Activated CD4-positive, alpha-beta T cell treated with anti-CD3 and anti-CD28 coated beads for 24 hours (primary cell): ENCODE data around the gene SPPL2B.
"Not testable (repeated sequence)": the region's sequence is repeated elsewhere in the genome, so short reads cannot be mapped to it uniquely, and the experiment has no call there.

Experiments used
- DNase-seq, 2 donors: peaks; one replicate each; pipeline ENCODE4 v3.0.0-alpha.2; 2020; ENCODE audit warnings: low read depth in 2 of 2

Gene SPPL2B

DNA sequence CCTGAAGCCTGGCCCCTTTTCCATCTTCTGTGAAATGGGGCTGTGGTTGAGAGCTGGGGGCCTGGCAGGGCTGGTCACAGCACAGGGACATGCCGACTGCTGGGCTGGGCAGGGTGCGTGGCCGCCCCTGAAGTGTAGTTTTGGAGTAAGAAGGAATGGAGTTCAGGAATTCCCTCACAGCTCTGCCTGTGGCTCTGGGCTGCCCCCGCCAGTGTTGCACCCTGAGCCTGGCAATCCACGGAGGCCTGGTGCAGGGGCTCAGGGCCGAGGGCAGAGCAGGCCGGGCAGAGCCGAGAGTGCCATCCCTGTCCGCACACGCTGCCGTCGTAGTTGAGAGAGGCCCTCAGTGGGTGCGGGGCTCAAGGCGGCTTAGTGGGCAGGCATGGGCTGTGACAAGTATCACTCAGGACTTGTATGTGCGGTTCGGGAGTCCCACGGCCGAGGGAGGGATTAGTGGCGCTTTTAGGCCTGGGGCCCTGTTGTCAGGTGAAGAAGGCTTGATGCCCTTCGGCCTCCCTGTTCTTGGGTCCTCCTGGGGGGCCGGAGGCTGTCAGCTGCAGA lies 9.7 kb downstream of the SPPL2B start:
- no peak for DNase-seq

DNA sequence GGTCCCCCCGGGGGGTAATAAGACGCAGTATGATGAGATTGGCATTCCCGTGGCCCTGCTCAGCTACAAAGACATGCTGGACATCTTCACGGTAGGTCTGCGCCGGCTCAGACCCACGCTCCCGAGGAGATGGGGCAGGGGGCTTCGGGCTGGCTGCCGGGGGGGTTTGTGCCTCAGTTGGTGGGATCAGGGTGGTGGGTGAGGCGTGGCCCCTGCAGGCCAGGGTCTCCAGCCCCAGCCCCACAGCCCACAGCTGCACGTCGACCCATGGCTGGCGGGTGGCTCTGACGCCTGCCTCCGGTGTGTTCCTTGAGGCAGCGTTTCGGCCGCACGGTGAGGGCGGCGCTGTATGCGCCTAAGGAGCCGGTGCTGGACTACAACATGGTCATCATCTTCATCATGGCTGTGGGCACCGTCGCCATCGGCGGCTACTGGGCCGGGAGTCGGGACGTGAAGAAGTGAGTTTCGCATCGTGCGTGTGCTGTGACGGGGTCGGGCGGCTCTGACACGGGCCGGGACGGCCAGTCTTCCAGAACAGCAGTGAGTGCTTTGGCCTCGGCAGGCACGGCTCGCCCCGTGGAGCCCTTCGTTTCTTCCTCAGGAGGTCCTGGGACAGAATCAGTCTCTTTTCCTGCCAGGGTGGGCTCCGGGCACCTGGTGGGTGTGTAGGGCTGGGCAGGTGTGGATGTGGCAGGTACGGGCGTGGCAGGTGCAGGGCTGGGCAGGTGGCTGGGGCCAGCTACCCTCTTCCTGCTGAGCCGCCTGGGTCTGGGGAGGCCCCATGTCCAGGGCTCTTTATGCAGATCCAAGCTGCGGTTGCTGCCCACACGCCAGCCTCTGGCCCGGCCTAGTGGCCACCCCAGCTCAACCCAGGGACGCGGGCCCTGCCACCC lies 10.5 kb downstream of the SPPL2B start:
- no peak for DNase-seq

DNA sequence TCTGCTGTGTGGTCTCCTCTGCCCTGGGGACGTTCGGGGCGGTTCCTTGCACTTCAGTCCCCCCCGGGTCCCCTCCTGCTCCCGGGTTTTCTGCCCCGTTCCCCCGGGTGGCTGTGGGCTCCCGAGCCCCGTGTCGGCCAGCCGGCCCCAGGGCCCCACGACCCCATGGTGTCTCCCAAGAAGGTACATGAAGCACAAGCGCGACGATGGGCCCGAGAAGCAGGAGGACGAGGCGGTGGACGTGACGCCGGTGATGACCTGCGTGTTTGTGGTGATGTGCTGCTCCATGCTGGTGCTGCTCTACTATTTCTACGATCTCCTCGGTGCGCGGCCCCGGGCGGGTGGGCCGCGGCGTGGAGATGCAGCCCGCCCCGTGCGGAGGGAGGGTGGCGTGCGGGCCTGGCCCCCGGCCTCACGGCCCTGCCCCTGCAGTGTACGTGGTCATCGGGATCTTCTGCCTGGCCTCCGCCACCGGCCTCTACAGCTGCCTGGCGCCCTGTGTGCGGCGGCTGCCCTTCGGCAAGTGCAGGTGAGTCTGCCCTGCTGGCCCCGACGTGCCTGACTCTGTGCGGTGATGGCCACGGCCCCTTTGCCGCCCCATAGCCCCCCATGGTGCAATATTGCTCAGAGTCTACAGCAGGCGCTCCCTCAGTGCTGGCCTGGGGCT lies 11.3 kb downstream of the SPPL2B start:
- DNase-seq = no peak

DNA sequence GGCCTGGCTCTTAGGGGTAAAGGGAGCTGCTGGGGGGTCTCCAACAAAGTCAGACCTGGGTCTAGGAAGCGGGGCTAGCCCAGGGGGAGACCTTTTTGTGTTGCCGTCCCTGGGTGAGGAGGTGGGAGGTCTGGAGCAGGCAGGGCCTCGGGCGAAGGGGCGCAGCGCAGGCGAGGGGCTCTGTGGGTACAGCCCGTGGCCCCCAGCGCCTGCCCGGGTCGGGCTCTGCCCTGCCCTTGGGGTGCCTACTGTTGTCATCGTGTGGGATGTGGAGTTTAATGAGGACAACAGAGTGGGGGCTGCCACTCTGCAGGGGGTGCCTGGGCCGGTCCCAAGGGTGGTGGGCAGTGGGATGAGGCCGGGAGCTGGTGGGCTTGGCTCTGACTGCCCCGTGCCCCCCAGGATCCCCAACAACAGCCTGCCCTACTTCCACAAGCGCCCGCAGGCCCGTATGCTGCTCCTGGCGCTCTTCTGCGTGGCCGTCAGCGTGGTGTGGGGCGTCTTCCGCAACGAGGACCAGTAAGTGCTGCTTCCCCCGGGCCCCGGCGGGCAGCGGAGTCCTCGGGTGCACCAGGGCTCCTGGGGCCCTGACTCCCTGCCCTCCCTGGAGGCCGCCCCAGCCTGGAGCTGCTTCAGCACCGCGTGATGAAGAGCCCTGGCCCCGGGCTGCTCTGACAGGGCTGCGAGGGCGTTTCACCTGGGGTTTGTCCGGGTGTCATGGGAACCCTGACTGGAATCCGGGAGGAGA lies 12.2 kb downstream of the SPPL2B start:
- DNase-seq = no peak

DNA sequence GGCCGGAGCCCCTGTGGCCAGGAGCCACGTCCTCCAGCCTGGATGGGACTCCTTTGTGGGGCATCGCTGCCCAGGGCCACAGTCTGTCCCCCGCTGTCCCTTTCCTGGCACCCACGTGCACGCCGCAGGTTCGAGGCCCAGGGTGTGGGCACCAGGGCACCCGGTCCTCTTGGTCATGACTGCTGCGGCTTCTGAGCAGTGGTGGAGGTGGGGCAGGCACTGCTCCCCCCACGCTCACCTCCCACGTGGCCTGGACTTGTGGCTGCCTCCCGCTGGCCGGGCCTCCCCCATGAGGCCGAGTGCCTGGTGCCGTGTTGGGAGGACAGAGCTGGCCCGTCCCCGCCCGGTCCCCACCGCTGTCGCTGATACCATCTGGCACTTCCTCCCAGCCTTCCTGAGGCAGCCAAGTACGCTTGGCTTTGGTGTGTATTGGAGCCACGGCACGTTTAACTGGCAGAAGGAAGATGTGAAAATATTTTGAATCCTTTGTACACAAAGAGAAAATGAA lies 12.8 kb downstream of the SPPL2B start:
- DNase-seq = no peak

DNA sequence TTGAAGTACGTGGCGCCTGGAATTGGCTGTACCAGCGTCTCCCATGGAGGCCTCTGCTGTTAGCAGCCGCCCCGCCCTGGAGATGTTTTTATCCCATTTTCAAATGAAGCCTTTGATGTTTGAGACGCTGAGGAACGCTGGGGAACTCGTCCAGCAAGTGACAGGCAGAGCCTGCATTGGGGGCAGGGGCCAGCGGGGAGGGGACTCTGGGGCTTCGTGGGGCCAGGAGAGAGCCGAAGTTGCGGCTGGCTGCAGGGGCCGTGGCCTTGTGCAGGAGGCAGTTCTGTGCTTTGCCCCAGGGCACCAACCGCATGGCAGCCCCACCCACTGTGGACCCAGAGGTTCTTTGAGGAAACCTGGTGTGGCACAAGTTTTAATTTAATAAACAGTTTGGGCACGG lies 13.5 kb downstream of the SPPL2B start:
- no peak for DNase-seq

DNA sequence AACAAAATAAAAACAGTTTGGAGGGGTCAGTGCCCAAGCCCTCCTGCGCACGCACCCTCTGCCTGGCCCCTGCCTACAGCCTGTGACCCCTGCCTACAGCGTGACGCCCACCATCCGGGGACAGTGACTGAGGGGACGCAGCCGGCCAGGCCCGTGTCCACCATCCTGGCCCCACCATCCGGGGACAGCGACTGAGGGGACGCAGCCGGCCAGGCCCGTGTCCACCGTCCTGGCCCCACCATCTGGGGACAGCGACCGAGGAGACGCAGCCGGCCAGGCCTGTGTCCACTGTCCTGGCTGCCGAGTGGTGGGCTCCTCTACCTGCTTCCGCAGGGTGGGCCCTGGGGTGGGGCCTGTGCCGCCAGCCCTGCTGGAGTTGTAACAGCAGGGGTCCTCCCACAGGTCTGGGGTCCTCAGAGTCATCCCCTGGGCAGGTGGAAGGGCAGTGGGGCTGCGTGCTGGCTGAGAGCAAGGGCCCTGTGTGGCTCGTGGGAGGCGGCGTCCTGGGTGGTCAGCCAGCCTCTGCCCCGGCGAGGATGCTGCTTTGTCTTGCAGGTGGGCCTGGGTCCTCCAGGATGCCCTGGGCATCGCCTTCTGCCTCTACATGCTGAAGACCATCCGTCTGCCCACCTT lies 14.3 kb downstream of the SPPL2B start:
- DNase-seq = no peak

DNA sequence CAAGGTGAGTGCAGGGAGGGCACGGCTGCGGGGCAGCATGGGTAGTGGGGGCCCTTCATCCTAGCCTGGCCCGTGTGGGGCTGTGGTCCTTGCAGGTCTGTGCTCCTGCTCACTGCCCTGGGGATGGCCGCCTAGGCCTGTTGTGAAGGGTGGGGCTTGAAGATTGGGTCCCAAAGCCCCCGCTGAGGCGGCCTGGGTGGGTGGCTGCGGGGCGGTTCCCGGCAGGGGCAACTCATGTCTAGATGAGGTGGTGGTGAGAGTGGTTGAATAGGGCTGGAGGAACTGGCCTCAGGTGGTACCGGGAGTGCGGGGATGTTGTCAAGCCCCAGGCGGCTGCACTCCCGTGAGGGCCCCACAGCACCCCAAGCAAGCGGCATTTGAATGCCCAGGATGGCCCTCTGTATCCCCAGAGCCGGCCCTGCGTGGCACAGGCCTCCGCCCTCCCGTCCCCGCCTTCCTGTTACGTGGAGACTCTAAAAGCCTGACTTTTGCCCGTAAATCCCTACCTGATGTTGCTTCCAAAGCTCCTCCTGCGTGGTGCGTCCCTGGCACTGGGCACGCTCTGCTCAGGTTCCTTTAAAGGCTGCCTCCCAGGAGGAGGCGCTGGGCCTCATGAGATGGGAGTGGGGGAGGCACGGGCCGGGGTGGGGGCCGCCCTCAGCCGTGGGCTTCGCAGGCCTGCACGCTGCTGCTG lies 15.0 kb downstream of the SPPL2B start:
- DNase-seq = no peak

DNA sequence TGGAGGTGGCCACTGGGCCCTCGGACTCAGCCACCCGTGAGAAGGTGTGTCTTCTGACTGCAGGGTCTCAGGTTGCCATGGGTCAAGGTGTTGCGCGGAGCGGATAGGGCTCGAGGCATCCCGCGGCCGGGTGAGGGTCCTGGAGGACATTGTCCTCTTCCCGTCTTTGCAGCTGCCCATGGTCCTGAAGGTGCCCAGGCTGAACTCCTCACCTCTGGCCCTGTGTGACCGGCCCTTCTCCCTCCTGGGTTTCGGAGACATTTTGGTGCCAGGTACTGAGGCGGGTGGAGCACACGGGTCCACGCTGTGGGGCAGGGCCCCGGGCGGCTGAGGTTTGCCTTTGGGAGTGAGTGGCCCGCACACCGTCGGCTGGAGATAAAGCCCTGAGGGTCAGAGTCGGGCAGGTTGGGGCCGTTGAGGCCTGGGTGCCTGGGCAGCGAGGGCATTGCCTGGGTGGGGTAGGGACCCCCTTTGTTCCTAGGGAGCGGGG lies 15.9 kb downstream of the SPPL2B start:
- DNase-seq = no peak

DNA sequence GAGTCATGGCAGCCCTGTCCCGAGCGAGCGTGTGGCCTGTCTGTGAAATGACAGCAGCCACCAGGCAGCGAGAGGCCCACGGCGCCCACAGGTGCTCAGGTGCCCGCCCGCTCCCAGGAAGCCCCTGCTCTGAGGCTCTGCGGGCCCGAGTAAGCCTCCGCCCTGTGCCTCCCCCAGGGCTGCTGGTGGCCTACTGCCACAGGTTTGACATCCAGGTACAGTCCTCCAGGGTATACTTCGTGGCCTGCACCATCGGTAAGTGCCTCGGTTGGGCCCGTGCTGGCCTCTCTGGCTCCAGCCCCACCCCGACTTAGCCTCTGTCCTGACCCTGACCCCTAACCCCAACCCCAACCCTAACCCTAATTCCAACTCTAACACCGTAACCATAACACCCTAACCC lies 16.6 kb downstream of the SPPL2B start:
- no peak for DNase-seq

DNA sequence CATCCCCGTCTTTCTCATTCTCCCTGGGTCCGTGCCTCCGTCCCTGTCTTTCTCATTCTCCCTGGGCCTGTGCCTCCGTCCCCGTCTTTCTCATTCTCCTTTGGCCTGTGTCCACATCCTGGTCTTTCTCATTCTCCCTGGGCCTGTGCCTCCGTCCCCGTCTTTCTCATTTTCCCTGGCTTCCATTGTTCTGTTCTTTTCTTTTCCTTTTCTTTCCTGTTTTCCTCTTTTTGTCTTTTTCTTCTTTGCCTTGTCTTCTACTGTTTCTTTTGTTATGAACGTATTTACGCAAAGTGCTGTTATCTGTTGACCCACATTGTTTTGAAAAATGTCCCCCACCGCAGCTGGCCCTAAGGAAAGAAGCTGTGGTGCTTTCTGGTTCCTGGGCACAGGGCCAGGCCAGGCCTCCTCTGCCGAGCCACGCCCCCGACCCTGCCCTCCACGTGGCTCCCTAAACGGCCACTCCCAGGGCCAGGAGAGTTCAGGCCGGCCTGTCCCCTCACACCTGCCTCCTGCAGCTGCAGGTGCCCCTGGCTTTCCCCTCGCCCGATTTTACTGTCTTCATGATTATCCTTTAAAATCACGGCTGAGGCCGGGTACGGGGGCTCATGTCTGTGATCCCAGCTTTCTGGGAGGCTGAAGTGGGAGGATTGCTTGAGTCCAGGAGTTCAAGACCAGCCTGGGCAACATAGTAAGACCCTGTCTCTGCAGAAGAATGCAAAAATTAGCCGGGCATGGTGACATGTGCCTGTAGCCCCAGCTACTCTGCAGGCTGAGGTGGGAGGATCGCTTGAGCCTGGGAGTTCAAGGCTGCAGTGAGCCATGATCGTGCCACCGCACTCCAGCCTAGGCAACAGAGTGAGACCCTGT lies 17.5 kb downstream of the SPPL2B start:
- no peak for DNase-seq

DNA sequence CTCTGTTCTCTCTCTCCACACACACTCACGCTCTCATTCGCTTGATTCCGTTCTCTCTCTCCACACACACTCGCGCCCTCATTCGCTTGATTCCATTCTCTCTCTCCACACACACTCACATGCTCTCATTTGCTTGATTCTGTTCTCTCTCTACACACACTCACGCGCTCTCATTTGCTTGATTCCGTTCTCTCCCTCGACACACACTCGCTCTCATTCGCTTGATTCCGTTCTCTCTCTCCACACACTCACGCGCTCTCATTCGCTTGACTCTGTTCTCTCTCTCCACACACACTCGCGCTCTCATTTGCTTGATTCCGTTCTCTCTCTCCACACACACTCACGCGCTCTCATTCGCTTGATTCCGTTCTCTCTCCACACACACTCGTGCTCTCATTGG lies 21.3 kb downstream of the SPPL2B start:
- DNase-seq = not testable (repeated sequence)

DNA sequence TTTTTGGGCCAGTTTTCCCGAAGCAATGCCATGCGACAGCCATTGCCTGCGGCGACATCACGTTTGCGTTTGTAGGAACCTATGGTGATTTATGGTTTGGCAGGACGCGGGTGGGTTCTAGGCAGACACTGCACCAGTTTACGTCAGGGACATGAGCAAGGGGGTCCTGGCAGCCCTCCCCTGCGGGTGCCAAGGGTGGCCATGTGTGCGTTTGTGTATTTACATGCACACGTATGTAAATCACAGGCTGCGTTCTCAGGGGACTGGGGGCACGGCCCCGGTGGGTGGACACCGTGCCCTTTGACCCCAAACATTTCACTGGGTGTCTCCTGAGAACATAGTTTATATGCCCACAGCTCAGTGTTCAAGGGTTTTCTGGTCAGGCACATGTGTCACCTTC lies 22.2 kb downstream of the SPPL2B start:
- DNase-seq = no peak

DNA sequence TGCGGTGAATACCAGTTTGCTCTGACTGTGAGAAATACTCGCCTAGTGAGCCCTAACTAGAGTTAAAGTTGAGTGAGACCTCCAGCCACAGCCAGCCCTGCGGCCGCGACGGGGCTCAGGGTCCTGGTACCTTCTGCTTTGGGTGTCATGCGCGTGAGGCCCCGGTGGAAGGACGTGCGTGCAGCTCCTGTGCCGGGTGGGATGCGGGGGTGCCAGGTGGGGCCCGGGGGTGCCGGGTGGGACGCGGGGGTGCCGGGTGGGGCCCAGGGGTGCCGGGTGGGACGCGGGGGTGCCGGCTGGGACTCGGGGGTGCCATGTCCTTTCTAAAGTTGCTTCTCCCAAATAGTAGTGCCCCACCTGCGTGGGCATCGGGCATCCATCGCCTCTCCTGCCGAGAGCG lies 23.1 kb downstream of the SPPL2B start:
- DNase-seq = no peak

DNA sequence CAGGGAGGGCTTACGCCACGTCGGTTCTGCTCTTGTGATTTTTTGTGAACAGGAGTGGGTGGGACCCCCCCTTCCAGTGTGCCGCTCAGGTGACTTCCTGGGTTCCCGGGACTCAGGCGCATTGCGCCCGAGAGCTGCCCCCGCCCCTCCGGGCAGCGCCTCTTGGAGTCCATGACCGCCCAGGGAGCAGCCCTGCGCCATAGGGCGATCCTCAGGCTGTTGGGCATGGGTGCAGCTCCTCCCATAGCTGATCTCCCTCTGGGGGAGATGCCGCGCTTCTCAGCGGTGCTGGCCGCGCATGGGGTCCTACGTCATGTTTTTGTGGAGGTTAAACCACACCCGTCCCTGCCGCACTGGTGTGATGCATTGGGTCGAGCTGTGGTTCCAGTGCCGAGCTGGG lies 23.6 kb downstream of the SPPL2B start:
- DNase-seq = no peak

DNA sequence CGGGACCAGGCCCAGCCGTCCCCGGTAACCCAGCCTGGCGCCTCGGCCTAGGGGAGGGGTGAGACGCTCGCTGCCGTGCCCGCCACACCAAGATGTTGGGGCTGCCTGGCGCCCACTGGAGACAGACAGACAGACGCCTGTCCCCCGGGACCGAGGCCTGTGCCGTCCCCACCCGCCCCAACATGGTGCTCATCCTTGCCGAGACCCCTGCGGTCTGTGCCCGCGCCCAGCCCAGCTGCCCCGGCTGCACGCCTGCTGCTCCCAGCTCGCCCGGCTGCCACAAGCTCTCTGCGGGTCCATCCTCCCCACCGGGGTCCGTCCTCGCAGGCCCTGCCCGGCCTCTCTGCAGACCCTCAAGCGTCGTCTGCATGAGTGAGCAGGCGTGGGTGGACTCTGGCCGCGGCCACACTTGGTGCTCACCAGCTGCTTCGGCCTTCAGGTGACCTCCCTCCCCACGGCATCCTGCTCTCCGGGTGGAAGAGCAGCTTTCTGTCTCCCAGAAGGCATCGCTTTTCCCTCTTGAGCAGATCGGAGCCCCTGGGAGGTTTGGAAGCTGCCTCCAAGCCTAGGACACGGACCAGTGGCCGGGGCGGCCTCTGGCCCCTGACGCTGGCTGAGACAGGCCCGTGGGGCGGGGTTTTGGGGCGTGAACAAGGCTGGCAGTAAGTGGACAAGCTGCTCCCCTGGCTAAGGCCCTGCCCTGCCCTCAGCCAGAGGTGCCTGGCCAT lies 24.8 kb downstream of the SPPL2B start:
- no peak for DNase-seq

DNA sequence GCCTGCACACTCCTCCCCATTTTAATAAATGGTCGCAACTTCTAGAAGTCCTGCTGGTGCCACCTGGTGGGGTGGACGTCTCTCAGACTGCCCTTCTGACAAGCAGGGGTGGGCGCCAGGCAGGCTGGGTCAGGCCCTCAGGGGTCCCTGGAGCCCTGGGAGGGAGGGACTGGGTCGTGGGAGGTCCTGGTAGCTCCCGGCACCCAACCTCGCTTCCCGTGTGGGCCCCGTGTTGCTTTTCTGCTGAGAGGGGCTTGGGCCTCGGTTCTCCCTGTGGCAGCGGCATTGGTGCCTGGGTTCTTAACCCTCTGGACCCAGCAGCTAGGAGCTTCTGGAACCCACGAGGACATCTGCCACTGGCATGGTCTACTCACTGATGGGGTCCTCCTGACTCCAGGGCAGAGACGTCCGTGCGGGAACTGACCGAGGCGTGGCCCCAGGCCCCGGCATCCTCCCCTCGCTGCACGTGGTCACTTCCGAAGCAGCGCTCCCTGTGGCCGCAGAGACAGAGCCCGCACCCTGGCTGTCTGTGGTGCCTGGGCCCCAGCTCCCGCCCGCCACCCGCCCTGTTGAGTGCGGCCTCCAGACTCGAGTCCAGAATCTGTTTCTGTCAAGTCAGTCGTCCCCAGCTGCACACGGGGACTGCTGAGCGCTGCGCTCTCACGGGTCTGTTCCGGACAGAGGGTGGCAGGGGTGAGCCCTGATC lies 25.6 kb downstream of the SPPL2B start:
- DNase-seq = no peak

DNA sequence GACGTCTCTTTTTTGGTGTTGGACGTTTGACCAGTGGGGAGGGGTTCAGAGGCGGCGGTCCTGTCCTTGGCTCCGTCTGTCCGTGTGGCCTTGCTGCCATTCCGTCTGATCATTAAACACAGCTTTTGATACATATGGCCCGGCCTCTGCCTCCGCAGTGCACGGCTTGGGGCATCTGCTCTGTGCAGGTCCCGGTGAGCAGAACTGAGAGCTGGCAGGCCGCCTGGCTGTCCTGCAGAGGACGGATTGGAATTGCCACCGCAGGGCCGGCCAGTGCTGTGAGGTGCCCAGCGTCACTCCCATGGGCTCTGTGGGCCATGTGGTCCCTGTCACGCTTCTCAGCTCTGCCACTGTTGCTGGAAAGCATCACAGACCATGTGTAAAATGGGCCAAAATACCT lies 26.2 kb downstream of the SPPL2B start:
- no peak for DNase-seq
